ENCODE measurements around the gene ASB10.

DNA sequence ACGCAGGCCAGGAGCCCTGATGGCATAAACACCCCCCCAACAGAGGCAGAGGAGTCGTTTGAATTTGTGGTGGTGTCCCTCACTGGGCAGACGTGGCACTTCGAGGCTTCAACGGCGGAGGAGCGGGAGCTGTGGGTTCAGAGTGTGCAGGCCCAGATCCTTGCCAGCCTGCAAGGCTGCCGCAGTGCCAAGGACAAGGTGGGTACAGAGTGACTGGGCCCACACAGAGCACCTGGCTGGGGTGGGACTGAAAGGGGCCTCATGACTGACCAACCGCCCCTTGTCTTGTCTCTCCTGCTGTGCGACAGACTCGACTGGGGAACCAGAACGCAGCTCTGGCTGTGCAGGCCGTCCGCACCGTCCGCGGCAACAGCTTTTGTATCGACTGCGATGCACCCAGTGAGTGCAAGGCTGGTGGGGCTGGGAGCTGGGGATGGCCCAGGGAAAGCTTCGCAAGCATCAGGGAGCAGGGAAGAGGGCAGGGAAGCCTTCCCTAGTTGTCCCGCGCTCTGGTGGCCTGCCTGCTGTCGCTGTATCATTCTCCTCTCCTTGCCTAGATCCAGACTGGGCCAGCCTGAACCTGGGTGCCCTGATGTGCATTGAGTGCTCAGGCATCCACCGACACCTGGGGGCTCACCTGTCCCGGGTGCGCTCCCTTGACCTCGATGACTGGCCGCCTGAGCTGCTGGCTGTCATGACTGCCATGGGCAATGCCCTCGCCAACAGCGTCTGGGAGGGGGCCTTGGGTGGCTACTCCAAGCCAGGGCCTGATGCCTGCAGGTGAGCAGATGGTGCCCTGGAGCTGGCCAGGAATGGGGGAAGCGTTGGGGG is 45.0 kb downstream of the ASB10 start:
- TF ChIP-seq, protein P1, sequence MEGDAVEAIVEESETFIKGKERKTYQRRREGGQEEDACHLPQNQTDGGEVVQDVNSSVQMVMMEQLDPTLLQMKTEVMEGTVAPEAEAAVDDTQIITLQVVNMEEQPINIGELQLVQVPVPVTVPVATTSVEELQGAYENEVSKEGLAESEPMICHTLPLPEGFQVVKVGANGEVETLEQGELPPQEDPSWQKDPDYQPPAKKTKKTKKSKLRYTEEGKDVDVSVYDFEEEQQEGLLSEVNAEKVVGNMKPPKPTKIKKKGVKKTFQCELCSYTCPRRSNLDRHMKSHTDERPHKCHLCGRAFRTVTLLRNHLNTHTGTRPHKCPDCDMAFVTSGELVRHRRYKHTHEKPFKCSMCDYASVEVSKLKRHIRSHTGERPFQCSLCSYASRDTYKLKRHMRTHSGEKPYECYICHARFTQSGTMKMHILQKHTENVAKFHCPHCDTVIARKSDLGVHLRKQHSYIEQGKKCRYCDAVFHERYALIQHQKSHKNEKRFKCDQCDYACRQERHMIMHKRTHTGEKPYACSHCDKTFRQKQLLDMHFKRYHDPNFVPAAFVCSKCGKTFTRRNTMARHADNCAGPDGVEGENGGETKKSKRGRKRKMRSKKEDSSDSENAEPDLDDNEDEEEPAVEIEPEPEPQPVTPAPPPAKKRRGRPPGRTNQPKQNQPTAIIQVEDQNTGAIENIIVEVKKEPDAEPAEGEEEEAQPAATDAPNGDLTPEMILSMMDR (IDR thresholded peaks at IDR 0.05) = no peak
- TF ChIP-seq POLR2AphosphoS5 (IDR thresholded peaks at IDR 0.05) = no peak

Measured in prostate gland (tissue), 2 donors.